IMR-90 (cell line): ENCODE measurements around the gene TALDO1. TPM values are rescaled to one million over a fixed set of nuclear protein-coding genes. Genes with fewer than 3 reads are reported as not detected.

Source experiments
- ATAC-seq: fragments of 200-7000 bp; cut with Tn5 transposase; 2 replicates; pipeline ENCODE4 v1.9.1; 2020; ENCODE audit warnings: low read depth, mild to moderate bottlenecking, moderate library complexity
- BruUV-seq: library from RNA; stranded (reverse); fragments of 400-500 nt; replicated peaks from 2 replicates; lab custom pipeline; 2021; lab: Mats Ljungman, UMichigan
- CTCF ChIA-PET: fragments of 300-600 bp; formaldehyde crosslinking; extraction: SDS; loops from one replicate; lab custom pipeline; 2021; ENCODE audit warnings: antibody characterized with exemption; lab: Yijun Ruan, JAX
- POLR2A ChIA-PET: fragments of 300-600 bp; sonication (Branson Sonifier 250); formaldehyde crosslinking; loops from one replicate; lab custom pipeline; 2022; ENCODE audit warnings: antibody characterized with exemption; ENCODE audit not compliant: unreplicated experiment; lab: Charles Lee
- DNase-seq: peaks from one replicate; pipeline ENCODE4 v3.0.0; 2013
- H2AFZ ChIP-seq: replicated peaks from 2 replicates; pipeline ENCODE3; 2013; ENCODE audit warnings: low read length, mild to moderate bottlenecking; ENCODE audit not compliant: poor library complexity
- H2AK5ac ChIP-seq: 2 replicates; pipeline ENCODE4 v1.6.1; 2013; ENCODE audit warnings: low read depth, low read length, inconsistent platforms
- H2AK9ac ChIP-seq: replicated peaks from 2 replicates; pipeline ENCODE3; 2013; ENCODE audit warnings: mild to moderate bottlenecking, low read depth, low read length, moderate library complexity; ENCODE audit not compliant: poor library complexity
- H2BK120ac ChIP-seq: 2 replicates; pipeline ENCODE4 v1.6.1; 2013; ENCODE audit warnings: low read depth, low read length, inconsistent platforms
- H2BK15ac ChIP-seq: 3 replicates; pipeline ENCODE4 v1.6.1; 2013; ENCODE audit warnings: low read depth, low read length, inconsistent platforms
- H2BK20ac ChIP-seq: 2 replicates; pipeline ENCODE4 v1.6.1; 2013; ENCODE audit warnings: low read depth, mild to moderate bottlenecking, inconsistent platforms, low read length, moderate library complexity
- H2BK5ac ChIP-seq: 2 replicates; pipeline ENCODE4 v1.6.1; 2013; ENCODE audit warnings: mild to moderate bottlenecking, low read depth, low read length, inconsistent platforms; ENCODE audit not compliant: poor library complexity, severe bottlenecking
- H3K14ac ChIP-seq: replicated peaks from 2 replicates; pipeline ENCODE4 v1.6.1; 2013; ENCODE audit warnings: low read depth, low read length, inconsistent platforms
- H3K18ac ChIP-seq: 2 replicates; pipeline ENCODE4 v1.6.1; 2013; ENCODE audit warnings: low read depth, low read length, control low read depth
- H3K23ac ChIP-seq: 2 replicates; pipeline ENCODE4 v1.6.1; 2013; ENCODE audit warnings: low read depth, low read length, inconsistent platforms
- H3K27ac ChIP-seq: 2 replicates; pipeline ENCODE4 v1.5.1; 2013; ENCODE audit warnings: mild to moderate bottlenecking, control low read depth, low read length; ENCODE audit not compliant: insufficient read depth
- H3K27me3 ChIP-seq: 2 replicates; pipeline ENCODE4 v1.6.1; 2013; ENCODE audit warnings: low read length; ENCODE audit not compliant: control insufficient read depth, insufficient read depth
- H3K36me3 ChIP-seq: 2 replicates; pipeline ENCODE4 v1.6.1; 2013; ENCODE audit warnings: low read length, mixed read lengths; ENCODE audit not compliant: control insufficient read depth, insufficient read depth
- H3K4ac ChIP-seq: 2 replicates; pipeline ENCODE4 v1.6.1; 2013; ENCODE audit warnings: low read depth, low read length, inconsistent platforms
- H3K4me1 ChIP-seq: 2 replicates; pipeline ENCODE4 v1.6.1; 2013; ENCODE audit warnings: low read length, mixed read lengths; ENCODE audit not compliant: control insufficient read depth, insufficient read depth
- H3K4me2 ChIP-seq: 2 replicates; pipeline ENCODE4 v1.6.1; 2013; ENCODE audit warnings: low read depth, mild to moderate bottlenecking, control low read depth, low read length, moderate library complexity
- H3K4me3 ChIP-seq: 2 replicates; pipeline ENCODE4 v1.5.1; 2013; ENCODE audit warnings: low read depth, mild to moderate bottlenecking, control low read depth, low read length, moderate library complexity; ENCODE audit not compliant: insufficient read depth
- H3K56ac ChIP-seq: 2 replicates; pipeline ENCODE4 v1.6.1; 2013; ENCODE audit warnings: low read length, inconsistent platforms; ENCODE audit not compliant: insufficient read depth; ENCODE audit errors: extremely low read depth
- H3K79me1 ChIP-seq, 2 experiments: 2 replicates each; pipeline ENCODE4 v1.6.1; 2013; ENCODE audit warnings: low read length in 2 of 2, inconsistent platforms in 1 of 2, low read depth in 1 of 2
- H3K9ac ChIP-seq: 2 replicates; pipeline ENCODE4 v1.6.1; 2013; ENCODE audit warnings: low read depth, low read length, control low read depth
- H3K9me1 ChIP-seq: 2 replicates; pipeline ENCODE4 v1.6.1; 2013; ENCODE audit warnings: low read length, inconsistent platforms; ENCODE audit not compliant: insufficient read depth
- H3K9me3 ChIP-seq: 2 replicates; pipeline ENCODE4 v1.6.1; 2013; ENCODE audit warnings: low read length; ENCODE audit not compliant: control insufficient read depth, insufficient read depth
- H4K20me1 ChIP-seq: 2 replicates; pipeline ENCODE4 v1.6.1; 2013; ENCODE audit warnings: low read length, inconsistent platforms; ENCODE audit not compliant: insufficient read depth
- H4K5ac ChIP-seq: 2 replicates; pipeline ENCODE4 v1.6.1; 2013; ENCODE audit warnings: mild to moderate bottlenecking, low read depth, low read length, control low read depth
- H4K8ac ChIP-seq, 2 experiments: 2 replicates each; pipeline ENCODE4 v1.6.1; 2013; ENCODE audit warnings: low read depth in 2 of 2, low read length in 2 of 2, control low read depth in 1 of 2, inconsistent platforms in 1 of 2
- H4K91ac ChIP-seq: 2 replicates; pipeline ENCODE4 v1.6.1; 2013; ENCODE audit warnings: low read depth, low read length, inconsistent platforms; ENCODE audit not compliant: insufficient read depth
- BHLHE40 ChIP-seq: fragments of 150-350 bp; IDR thresholded peaks from 2 replicates; pipeline ENCODE4 v1.6.1; 2016; ENCODE audit warnings: mild to moderate bottlenecking, low read depth, low read length
- CEBPB ChIP-seq: IDR thresholded peaks from 2 replicates; pipeline ENCODE4 v1.6.1; 2012; ENCODE audit warnings: low read depth, low read length, improper control_type of control experiment
- CHD1 ChIP-seq: IDR thresholded peaks from 2 replicates; pipeline ENCODE4 v1.6.1; 2012; ENCODE audit warnings: low read depth, low read length, improper control_type of control experiment
- CTCF ChIP-seq: conservative IDR thresholded peaks from 2 replicates; pipeline ENCODE4 v1.5.1; 2012; ENCODE audit warnings: mild to moderate bottlenecking, low read depth, low read length, improper control_type of control experiment
- FOS ChIP-seq: fragments of 150-350 bp; IDR thresholded peaks from 2 replicates; pipeline ENCODE4 v1.6.1; 2016; ENCODE audit warnings: low read depth, low read length
- MAFK ChIP-seq: IDR thresholded peaks from 2 replicates; pipeline ENCODE4 v1.6.1; 2012; ENCODE audit warnings: low read depth, low read length, improper control_type of control experiment
- MAZ ChIP-seq: IDR thresholded peaks from 2 replicates; pipeline ENCODE4 v1.6.1; 2012; ENCODE audit warnings: low read depth, mild to moderate bottlenecking, low read length, improper control_type of control experiment, moderate library complexity, borderline replicate concordance
- MXI1 ChIP-seq: IDR thresholded peaks from 2 replicates; pipeline ENCODE4 v1.6.1; 2012; ENCODE audit warnings: low read depth, mild to moderate bottlenecking, low read length, moderate library complexity, borderline replicate concordance
- NFE2L2 ChIP-seq: fragments of 150-350 bp; IDR thresholded peaks from 2 replicates; pipeline ENCODE4 v1.6.1; 2016; ENCODE audit warnings: low read depth, mild to moderate bottlenecking, low read length
- POLR2A ChIP-seq: IDR thresholded peaks from 2 replicates; pipeline ENCODE4 v1.6.1; 2012; ENCODE audit warnings: mild to moderate bottlenecking, low read depth, low read length
- RAD21 ChIP-seq: IDR thresholded peaks from 2 replicates; pipeline ENCODE4 v1.6.1; 2012; ENCODE audit warnings: low read length, improper control_type of control experiment
- RCOR1 ChIP-seq: IDR thresholded peaks from 2 replicates; pipeline ENCODE4 v1.6.1; 2012; ENCODE audit warnings: mild to moderate bottlenecking, low read length, improper control_type of control experiment; ENCODE audit not compliant: insufficient replicate concordance
- RFX5 ChIP-seq: IDR thresholded peaks from 2 replicates; pipeline ENCODE4 v1.8.0; 2012; ENCODE audit warnings: low read depth, mild to moderate bottlenecking, low read length, moderate library complexity
- SMC3 ChIP-seq: fragments of 150-350 bp; IDR thresholded peaks from 2 replicates; pipeline ENCODE4 v1.6.1; 2016; ENCODE audit warnings: low read depth, mild to moderate bottlenecking, antibody characterized with exemption, low read length, moderate library complexity
- USF2 ChIP-seq: fragments of 150-350 bp; IDR thresholded peaks from 2 replicates; pipeline ENCODE4 v1.6.1; 2017; ENCODE audit warnings: mild to moderate bottlenecking, antibody characterized with exemption, low read length, low read depth
- WGBS, 2 experiments: methylation state at CpG; one replicate each; pipeline versions ENCODE4 v1.1.5 to v1.1.7; 2013; ENCODE audit warnings: missing lambda C conversion rate in 2 of 2; ENCODE audit not compliant: insufficient read length in 1 of 2; ENCODE audit errors: extremely low coverage in 2 of 2; 5-methylcytosine and 5-hydroxymethylcytosine counted together
- dilution Hi-C: fragments of 300-500 bp; cut with HindIII; formaldehyde crosslinking; loops from one replicate; pipeline ENCODE4 v1.14.3; 2018; ENCODE audit warnings: low sequenced_read_pairs; ENCODE audit not compliant: unreplicated experiment
- in situ Hi-C: fragments of 300-500 bp; cut with MboI; formaldehyde crosslinking; loops from 3 replicates; pipeline ENCODE4 v1.14.3; 2019; ENCODE audit warnings: low sequenced_read_pairs, inconsistent platforms, mixed read lengths
- intact Hi-C: fragments of 100-400 bp; cut with micrococcal nuclease; formaldehyde crosslinking; loops from 2 replicates; pipeline ENCODE4 v1.10.0; 2022
- polyA plus RNA-seq, 3 experiments: library from polyadenylated mRNA; depleted of rRNA; stranded (reverse); fragments of >200 nt; gene quantifications; 2 replicates each; pipeline ENCODE4 v1.2.3, GENCODE V29; 2012; ENCODE audit warnings: low replicate concordance in 1 of 3
- total RNA-seq: library from RNA; depleted of rRNA; stranded (reverse); fragments of >200 nt; gene quantifications from 2 replicates; pipeline ENCODE4 v1.2.3, GENCODE V29; 2012
- TF ChIP-seq, protein P1 (sequence below): fragments of 150-350 bp; IDR thresholded peaks from 2 replicates; pipeline ENCODE4 v1.6.1; 2016; ENCODE audit warnings: low read depth, mild to moderate bottlenecking, low read length, moderate library complexity, borderline replicate concordance

The TALDO1 gene
- total and polyA plus RNA-seq, 2 of the 4 experiments (the other 2 are of a cell fraction): 147 to 210 TPM

GRCh38 chr11:802018-802617 is 54.9 kb downstream of the TALDO1 start:
- Histone ChIP-seq H3K9me3 (no peaks in the 10 kb centered on the region), H3K56ac (no peak overlapping the region), H2BK15ac (no peak overlapping the region), H2BK120ac (no peak overlapping the region), H3K4me2 (no peak overlapping the region), H2BK5ac (no peak overlapping the region), H3K27ac (no peak overlapping the region), H2AK9ac (peak overlapping the region; percentile 82), H4K20me1 (peaks cover 8% of the 10 kb centered on the region), H3K9me1 (no peaks in the 10 kb centered on the region), H4K91ac (no peak overlapping the region), H3K23ac (no peak overlapping the region), H3K14ac (no peak overlapping the region), H4K5ac (no peak overlapping the region), H4K8ac (no peak overlapping the region), H2BK20ac (no peak overlapping the region), H2AK5ac (no peak overlapping the region), H3K4ac (no peak overlapping the region), H3K79me1 (peaks cover 2 to 29% of the 10 kb centered on the region in 2 experiments; a peak in 3 of 4 replicates), H3K9ac (no peak overlapping the region), H3K18ac (no peak overlapping the region), H3K4me1 (peaks cover 18% of the 10 kb centered on the region), H3K27me3 (no peaks in the 10 kb centered on the region), H3K4me3 (no peak overlapping the region), H2AFZ (no peak overlapping the region), H3K36me3 (peaks cover 26% of the 10 kb centered on the region)
- ChIA-PET POLR2A (no interaction called here), CTCF (no interaction called here)
- 96% methylated on average over 14 of the region's 21 CpGs; no CpG with 5 or more reads in 1 of the 2 experiments for WGBS, 2 experiments
- dilution Hi-C loops: no loop called here
- intact Hi-C loops: no loop called here
- ATAC-seq (no peak), DNase-seq (no peak)
- in situ Hi-C loops: no loop called here
- no peak for TF ChIP-seq RCOR1
- no peak for TF ChIP-seq RAD21
- TF ChIP-seq MAZ: no peak
- no peak for TF ChIP-seq MAFK
- TF ChIP-seq USF2: no peak
- TF ChIP-seq CHD1: no peak
- TF ChIP-seq, protein P1, sequence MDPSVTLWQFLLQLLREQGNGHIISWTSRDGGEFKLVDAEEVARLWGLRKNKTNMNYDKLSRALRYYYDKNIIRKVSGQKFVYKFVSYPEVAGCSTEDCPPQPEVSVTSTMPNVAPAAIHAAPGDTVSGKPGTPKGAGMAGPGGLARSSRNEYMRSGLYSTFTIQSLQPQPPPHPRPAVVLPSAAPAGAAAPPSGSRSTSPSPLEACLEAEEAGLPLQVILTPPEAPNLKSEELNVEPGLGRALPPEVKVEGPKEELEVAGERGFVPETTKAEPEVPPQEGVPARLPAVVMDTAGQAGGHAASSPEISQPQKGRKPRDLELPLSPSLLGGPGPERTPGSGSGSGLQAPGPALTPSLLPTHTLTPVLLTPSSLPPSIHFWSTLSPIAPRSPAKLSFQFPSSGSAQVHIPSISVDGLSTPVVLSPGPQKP: no peak
- TF ChIP-seq FOS: no peak
- no peak for TF ChIP-seq POLR2A
- TF ChIP-seq NFE2L2: no peak
- no peak for TF ChIP-seq MXI1
- no peak for TF ChIP-seq RFX5
- TF ChIP-seq BHLHE40: no peak
- TF ChIP-seq CTCF: no peak
- TF ChIP-seq SMC3: no peak
- no peak for TF ChIP-seq CEBPB
- BruUV-seq: no TSS peak
